HepG2 (cell line): ENCODE measurements around the gene SEPTIN2. TPM values are rescaled to one million over a fixed set of nuclear protein-coding genes. Genes with fewer than 3 reads are reported as not detected.

Experiments used
- AHR ChIP-seq: IDR thresholded peaks from 2 replicates; pipeline ENCODE4 v1.6.1; 2018; ENCODE audit warnings: missing genetic modification reagents, missing compliant biosample characterization
- DZIP1 ChIP-seq: sonication (generic); formaldehyde crosslinking; IDR thresholded peaks from 2 replicates; pipeline ENCODE4 v1.5.0; 2020; ENCODE audit warnings: mild to moderate bottlenecking, missing genetic modification reagents
- HNRNPK ChIP-seq: fragments of 200-400 bp; formaldehyde crosslinking; IDR thresholded peaks from 2 replicates; pipeline ENCODE4 v1.6.1; 2018; ENCODE audit warnings: low read length, low read depth, moderate library complexity, mild to moderate bottlenecking; ENCODE audit not compliant: poor library complexity, severe bottlenecking
- HOXA9 ChIP-seq: sonication (generic); formaldehyde crosslinking; IDR thresholded peaks from 2 replicates; pipeline ENCODE4 v1.8.1; 2022; ENCODE audit warnings: missing genetic modification reagents, mild to moderate bottlenecking, moderate library complexity, borderline replicate concordance
- ISX ChIP-seq: sonication (generic); formaldehyde crosslinking; conservative IDR thresholded peaks from 2 replicates; pipeline ENCODE4 v1.5.0; 2020; ENCODE audit warnings: missing genetic modification reagents
- MTF1 ChIP-seq: sonication (generic); formaldehyde crosslinking; IDR thresholded peaks from 2 replicates; pipeline ENCODE4 v1.5.0; 2020; ENCODE audit warnings: missing genetic modification reagents
- NFE2L2 ChIP-seq: fragments of 150-350 bp; IDR thresholded peaks from 2 replicates; pipeline ENCODE4 v1.6.1; 2014; ENCODE audit warnings: low read length
- PAXIP1 ChIP-seq: sonication (generic); formaldehyde crosslinking; conservative IDR thresholded peaks from 2 replicates; pipeline ENCODE4 v1.4.0; 2020; ENCODE audit warnings: mild to moderate bottlenecking, missing genetic modification reagents, moderate library complexity
- POGZ ChIP-seq: sonication (generic); formaldehyde crosslinking; IDR thresholded peaks from 2 replicates; pipeline ENCODE4 v1.4.0; 2020; ENCODE audit warnings: mild to moderate bottlenecking, missing genetic modification reagents
- REL ChIP-seq: sonication (generic); formaldehyde crosslinking; conservative IDR thresholded peaks from 2 replicates; pipeline ENCODE4 v1.8.0; 2022; ENCODE audit warnings: mild to moderate bottlenecking, missing genetic modification reagents, moderate library complexity
- SNAI1 ChIP-seq: sonication (generic); formaldehyde crosslinking; IDR thresholded peaks from 2 replicates; pipeline ENCODE4 v1.5.0; 2020; ENCODE audit warnings: mild to moderate bottlenecking, missing genetic modification reagents, borderline replicate concordance
- ZFP90 ChIP-seq: sonication (generic); formaldehyde crosslinking; IDR thresholded peaks from 2 replicates; pipeline ENCODE4 v1.8.0; 2022; ENCODE audit warnings: missing genetic modification reagents, mild to moderate bottlenecking, inconsistent platforms, borderline replicate concordance
- ZNF3 ChIP-seq: IDR thresholded peaks from 2 replicates; pipeline ENCODE4 v1.7.0; 2017; ENCODE audit warnings: inconsistent platforms
- ZSCAN29 ChIP-seq: sonication (generic); formaldehyde crosslinking; conservative IDR thresholded peaks from 2 replicates; pipeline ENCODE4 v1.4.0; 2020; ENCODE audit warnings: mild to moderate bottlenecking, missing genetic modification reagents
- ZSCAN5A ChIP-seq: sonication (generic); formaldehyde crosslinking; IDR thresholded peaks from 2 replicates; pipeline ENCODE4 v1.8.0; 2022; ENCODE audit warnings: mild to moderate bottlenecking, missing genetic modification reagents, borderline replicate concordance
- polyA plus RNA-seq, 8 experiments: library from polyadenylated mRNA; depleted of rRNA in 3 of 8; stranded (reverse) in 7 of 8; unstranded in 1 of 8; fragments of >200 nt; fragmentation: Illumina TruSeq in 4 of 8; extraction: Trizol in 4 of 8; gene quantifications; 2 replicates each; pipeline versions ENCODE4 v1.2.1 to v1.2.3, GENCODE V29; 2011 to 2016; ENCODE audit warnings: low read depth in 4 of 8, missing spikeins in 1 of 8, mixed read lengths in 1 of 8; ENCODE audit not compliant: insufficient read depth in 1 of 8
- total RNA-seq, 5 experiments: library from RNA; depleted of rRNA; stranded (reverse); fragments of >200 nt; fragmentation: Illumina TruSeq; extraction: Trizol; gene quantifications; 2 replicates each; pipeline ENCODE4 v1.2.3, GENCODE V29; 2016; ENCODE audit warnings: low read depth in 1 of 5
- TF ChIP-seq, protein P1 (sequence below): sonication (generic); formaldehyde crosslinking; IDR thresholded peaks from 2 replicates; pipeline ENCODE4 v1.4.0; 2020; ENCODE audit warnings: mild to moderate bottlenecking, missing genetic modification reagents
- TF ChIP-seq, protein P2 (sequence below): sonication (generic); formaldehyde crosslinking; IDR thresholded peaks from 2 replicates; pipeline ENCODE4 v1.4.0; 2020; ENCODE audit warnings: missing genetic modification reagents
- TF ChIP-seq, protein P3 (sequence below): sonication (generic); formaldehyde crosslinking; IDR thresholded peaks from 2 replicates; pipeline ENCODE4 v1.5.0; 2020; ENCODE audit warnings: missing genetic modification reagents

The SEPTIN2 gene
- total and polyA plus RNA-seq, 2 of the 13 experiments (the other 11 are each of a cell fraction or from before 2014, with no cell fraction given): 493 to 733 TPM

DNA sequence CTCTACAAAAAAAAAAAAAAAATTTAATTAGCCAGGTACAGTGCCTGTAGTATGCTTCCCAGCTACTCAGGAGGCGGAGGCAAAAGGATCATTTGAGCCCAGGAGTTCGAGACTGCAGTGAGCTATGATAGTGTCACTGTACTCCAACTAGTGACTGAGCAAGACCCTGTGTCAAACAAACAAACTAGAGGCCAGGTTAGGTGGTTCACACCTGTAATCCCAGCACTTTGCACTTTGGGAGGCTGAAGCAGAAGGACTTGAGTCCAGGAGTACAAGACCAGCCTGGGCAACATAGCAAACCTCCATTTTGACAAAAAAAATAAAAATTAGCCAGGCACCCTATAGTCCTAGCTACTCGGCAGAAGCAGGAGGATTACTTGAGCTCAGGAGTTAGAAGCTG is 13.6 kb upstream of the SEPTIN2 start (continued):
- TF ChIP-seq POGZ: peak; percentile 52; the same call in 1 of the 2 replicates
- no peak for TF ChIP-seq ZSCAN29 (CRISPR knock-in tag)
- no peak for TF ChIP-seq SNAI1
- no peak for TF ChIP-seq ZNF3 (CRISPR knock-in tag)
- TF ChIP-seq MTF1: no peak
- TF ChIP-seq HOXA9 (CRISPR knock-in tag): no peak
- TF ChIP-seq HNRNPK: no peak
- TF ChIP-seq PAXIP1 (CRISPR knock-in tag): peak; percentile 56
- TF ChIP-seq, protein P1, sequence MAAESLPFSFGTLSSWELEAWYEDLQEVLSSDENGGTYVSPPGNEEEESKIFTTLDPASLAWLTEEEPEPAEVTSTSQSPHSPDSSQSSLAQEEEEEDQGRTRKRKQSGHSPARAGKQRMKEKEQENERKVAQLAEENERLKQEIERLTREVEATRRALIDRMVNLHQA (CRISPR knock-in tag): no peak
- TF ChIP-seq AHR (CRISPR knock-in tag): no peak
- TF ChIP-seq DZIP1: no peak
- TF ChIP-seq, protein P2, sequence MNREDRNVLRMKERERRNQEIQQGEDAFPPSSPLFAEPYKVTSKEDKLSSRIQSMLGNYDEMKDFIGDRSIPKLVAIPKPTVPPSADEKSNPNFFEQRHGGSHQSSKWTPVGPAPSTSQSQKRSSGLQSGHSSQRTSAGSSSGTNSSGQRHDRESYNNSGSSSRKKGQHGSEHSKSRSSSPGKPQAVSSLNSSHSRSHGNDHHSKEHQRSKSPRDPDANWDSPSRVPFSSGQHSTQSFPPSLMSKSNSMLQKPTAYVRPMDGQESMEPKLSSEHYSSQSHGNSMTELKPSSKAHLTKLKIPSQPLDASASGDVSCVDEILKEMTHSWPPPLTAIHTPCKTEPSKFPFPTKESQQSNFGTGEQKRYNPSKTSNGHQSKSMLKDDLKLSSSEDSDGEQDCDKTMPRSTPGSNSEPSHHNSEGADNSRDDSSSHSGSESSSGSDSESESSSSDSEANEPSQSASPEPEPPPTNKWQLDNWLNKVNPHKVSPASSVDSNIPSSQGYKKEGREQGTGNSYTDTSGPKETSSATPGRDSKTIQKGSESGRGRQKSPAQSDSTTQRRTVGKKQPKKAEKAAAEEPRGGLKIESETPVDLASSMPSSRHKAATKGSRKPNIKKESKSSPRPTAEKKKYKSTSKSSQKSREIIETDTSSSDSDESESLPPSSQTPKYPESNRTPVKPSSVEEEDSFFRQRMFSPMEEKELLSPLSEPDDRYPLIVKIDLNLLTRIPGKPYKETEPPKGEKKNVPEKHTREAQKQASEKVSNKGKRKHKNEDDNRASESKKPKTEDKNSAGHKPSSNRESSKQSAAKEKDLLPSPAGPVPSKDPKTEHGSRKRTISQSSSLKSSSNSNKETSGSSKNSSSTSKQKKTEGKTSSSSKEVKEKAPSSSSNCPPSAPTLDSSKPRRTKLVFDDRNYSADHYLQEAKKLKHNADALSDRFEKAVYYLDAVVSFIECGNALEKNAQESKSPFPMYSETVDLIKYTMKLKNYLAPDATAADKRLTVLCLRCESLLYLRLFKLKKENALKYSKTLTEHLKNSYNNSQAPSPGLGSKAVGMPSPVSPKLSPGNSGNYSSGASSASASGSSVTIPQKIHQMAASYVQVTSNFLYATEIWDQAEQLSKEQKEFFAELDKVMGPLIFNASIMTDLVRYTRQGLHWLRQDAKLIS: no peak
- TF ChIP-seq ZFP90 (CRISPR knock-in tag): no peak
- no peak for TF ChIP-seq NFE2L2
- TF ChIP-seq REL: no peak
- TF ChIP-seq ZSCAN5A (CRISPR knock-in tag): no peak
- no peak for TF ChIP-seq ISX (CRISPR knock-in tag)
- TF ChIP-seq, protein P3, sequence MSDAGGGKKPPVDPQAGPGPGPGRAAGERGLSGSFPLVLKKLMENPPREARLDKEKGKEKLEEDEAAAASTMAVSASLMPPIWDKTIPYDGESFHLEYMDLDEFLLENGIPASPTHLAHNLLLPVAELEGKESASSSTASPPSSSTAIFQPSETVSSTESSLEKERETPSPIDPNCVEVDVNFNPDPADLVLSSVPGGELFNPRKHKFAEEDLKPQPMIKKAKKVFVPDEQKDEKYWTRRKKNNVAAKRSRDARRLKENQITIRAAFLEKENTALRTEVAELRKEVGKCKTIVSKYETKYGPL (CRISPR knock-in tag): no peak
